Amygdala (tissue), 56 donors: Measurements from ENCODE around the gene KL.
A peak's percentile ranks its signal among the peaks of the same experiment; 100 is the strongest.

Experiments
- DNase-seq, 56 donors: peaks; one replicate each; lab custom pipeline; 2025; lab: John Stamatoyannopoulos, UW

The KL gene

DNA sequence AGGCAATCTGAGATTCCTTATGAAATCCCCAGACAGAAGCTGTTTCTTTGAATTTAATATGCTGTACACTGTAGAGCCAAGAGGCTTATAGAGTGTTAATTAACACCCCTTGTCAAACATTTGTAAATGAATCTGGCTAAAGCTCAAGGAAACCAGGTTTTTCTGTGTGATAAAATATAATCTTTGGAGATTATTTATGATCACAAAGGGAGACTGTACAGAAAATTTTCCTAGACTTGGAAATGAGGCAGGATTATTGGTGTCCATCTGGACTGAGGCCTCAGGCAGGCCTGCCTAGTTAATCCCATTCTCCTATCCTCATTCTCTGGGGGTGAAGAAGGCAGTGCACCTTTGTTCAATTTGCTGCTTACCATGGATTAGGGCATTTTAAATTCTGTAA, 17.8 kb downstream of the KL start:
- no peak for DNase-seq

DNA sequence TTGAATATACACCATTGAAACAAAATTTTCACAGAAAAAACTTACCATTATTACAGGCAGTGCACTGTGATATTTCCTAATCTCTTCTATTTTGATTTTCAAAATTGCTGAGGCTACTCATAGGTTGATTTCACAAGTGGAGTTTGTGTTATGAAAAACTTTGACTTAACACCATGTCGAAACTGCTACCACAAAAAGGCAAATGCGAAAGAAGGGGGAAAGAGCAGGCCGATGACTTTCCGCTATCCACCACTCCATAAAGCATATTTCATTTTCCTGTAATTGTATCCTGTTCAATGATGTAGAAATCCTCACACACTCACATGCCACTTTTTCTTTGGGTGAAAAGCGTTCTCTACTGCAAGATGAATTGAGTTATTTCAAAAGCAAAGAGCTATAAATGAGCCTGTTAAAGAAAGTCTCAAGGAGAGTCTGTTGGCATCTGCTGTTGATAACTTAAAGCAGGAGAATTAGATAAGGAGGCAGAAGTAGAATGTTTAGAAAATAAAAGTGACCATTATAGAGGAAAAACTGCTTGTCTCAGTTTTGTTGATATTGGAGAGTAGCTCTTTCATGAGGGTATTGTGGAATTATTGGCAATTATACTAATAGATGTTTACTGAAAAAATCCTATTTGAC, 18.8 kb downstream of the KL start:
- no peak for DNase-seq

DNA sequence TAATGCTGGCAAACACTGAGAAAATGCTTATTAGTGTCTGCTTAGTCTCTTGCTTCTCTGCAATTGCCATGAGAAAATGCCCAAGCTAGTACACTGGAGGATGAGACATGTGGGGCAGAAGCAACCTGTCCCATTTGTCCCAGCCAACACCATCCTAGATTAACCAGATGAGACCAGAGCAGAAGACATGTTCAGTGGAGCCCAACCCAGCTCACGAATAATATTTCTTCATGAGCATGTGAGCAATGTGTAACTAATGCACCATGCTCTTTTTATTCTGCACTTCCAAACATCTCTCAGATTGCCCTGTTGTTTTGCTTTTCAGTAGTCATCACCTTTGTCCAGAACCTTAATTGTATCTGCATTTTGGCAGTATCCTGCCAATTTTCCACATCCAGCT, 21.4 kb downstream of the KL start:
- no peak for DNase-seq

DNA sequence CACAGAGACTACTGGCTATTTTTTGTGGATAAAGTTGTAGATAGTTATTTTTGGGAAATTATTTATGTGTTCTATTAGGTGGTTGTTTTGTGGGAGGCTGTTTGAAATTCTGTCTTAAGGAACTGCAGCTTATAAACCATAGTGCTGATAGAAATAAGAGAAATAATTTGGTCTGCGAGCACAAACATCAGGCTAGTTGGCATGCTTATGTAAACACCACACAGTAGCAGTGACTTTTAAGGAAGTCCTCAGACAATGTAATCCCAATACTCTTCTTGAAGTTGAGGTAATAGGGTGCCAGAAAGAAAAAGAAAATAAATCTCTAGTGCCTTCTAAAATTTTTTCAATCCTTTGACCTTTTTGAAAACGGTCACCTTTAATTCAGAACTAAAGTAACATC, 23.9 kb downstream of the KL start:
- DNase-seq, result no peak

DNA sequence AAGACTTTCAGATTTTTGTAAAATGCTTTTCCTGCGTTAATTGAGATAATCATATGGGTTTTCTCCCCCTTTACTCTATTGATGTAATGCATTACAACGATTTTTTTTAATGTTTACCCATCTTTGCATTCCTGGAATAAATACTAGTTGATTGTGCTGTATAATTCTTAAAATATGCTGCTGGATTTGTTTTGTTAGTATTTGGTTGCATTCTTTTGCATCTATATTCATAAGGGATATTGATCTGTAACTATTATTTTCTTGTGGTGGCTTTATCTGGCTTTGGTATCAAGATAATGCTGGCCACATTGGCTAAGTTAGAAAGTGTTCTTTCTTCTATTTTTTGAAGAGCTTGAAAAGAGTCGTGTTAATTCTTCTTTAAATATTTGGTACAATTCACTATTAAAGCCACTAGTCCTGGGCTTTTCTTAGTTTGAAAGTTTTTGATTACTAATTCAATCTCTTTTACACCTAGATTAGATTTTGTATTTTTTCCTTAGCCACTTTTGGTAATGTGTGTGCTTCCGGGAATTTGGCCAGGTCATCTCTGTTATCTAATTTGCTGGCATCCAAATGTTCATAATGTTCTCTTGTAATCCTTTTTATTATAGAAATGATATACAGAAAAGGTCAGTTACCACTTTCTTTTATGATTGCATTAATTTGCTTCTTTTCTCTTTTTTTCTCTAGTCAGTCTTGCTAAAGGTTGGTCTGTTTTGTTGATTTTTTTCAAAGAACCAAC, 29.8 kb downstream of the KL start:
- DNase-seq, result no peak

DNA sequence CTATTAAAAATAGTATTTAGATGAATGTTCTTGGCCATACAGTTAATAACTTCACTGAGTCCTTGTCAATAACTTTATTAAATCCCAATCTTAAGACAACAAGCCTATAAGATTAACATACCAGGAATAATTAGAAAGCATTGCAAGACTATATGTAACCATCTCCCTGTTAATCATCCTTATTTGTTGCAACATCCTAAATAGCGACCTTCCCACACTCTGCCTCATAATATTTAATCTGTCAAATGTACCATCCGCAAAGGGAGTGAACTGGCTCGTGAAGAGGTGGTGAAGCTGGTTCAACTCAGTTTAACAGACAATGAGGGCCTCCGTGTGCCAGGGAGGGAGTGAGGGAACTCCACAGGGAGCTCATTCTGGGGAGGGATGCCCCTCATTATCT, 33.9 kb downstream of the KL start:
- no peak for DNase-seq

DNA sequence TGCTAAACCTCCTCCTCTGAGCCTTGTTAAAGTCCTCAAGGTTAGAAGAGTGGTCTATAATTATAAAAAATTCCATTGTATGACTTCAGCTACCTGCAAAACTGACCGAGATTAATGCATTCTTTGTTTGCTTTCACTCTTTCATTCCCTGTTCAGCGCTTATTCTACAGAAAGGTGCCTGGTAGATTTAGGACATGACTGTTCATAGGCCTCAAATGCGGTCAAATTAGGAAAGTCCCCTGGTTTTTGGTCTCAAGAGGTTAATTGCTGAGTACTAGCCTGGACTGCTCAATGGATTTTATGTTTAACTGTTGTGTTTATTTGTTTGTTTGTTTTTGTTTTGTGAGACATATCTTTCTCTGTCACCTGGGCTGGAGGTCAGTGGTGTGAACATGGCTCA, 35.4 kb downstream of the KL start:
- DNase-seq, result no peak

DNA sequence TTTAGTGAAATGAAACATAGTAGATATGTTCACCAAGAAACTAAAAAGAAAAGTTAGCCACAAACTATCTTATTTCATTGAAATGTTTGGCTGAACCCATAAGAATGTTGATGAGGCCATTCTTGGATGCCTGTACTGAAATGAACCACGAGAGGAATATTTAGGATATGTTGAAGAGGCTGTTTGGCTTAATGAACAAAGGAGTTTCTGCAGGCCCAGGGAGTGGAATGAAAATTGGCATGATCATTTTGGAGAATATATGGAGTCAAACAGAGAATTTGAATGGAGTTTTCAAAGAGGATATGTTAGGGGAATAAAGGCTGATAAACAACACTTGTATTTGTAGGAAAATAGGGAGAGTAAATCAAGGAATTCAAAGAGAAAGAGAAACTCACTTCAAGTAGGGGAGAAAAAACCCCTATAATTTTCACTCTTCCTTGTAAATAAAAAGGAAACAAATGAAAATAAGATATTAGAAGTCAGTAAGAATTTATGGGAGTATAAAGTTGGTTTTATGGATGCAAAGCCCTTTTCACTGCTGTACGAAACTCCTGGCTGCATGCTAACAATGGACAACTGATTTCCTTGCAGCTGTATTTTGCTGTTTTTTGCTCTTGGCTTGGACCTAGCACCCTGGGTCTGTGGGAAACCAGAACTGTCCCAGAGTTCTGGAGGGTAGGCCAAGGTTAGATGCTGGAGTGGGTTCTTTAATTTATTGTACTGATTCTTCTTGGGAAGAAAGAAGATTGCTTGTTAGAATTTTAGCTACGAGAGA, 36.5 kb downstream of the KL start:
- DNase-seq, result no peak

DNA sequence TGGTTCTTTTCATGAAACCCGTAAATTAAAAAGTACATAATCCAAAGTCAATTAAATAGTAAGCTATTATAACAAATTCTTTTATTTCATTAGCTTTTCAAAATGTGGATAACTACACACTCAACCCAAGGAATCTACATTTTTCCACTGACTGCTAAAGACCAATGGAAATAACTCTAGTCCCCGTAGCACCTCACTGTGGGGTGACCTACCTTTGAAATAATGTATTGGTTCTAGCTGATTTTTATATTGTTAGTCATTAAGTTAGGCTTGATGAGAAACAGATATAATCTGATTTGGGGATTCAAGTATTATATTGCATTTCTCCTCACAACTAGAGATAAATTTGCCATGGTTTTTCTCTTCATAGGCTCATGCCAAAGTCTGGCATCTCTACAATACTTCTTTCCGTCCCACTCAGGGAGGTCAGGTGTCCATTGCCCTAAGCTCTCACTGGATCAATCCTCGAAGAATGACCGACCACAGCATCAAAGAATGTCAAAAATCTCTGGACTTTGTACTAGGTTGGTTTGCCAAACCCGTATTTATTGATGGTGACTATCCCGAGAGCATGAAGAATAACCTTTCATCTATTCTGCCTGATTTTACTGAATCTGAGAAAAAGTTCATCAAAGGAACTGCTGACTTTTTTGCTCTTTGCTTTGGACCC, 37.3 kb downstream of the KL start:
- no peak for DNase-seq

DNA sequence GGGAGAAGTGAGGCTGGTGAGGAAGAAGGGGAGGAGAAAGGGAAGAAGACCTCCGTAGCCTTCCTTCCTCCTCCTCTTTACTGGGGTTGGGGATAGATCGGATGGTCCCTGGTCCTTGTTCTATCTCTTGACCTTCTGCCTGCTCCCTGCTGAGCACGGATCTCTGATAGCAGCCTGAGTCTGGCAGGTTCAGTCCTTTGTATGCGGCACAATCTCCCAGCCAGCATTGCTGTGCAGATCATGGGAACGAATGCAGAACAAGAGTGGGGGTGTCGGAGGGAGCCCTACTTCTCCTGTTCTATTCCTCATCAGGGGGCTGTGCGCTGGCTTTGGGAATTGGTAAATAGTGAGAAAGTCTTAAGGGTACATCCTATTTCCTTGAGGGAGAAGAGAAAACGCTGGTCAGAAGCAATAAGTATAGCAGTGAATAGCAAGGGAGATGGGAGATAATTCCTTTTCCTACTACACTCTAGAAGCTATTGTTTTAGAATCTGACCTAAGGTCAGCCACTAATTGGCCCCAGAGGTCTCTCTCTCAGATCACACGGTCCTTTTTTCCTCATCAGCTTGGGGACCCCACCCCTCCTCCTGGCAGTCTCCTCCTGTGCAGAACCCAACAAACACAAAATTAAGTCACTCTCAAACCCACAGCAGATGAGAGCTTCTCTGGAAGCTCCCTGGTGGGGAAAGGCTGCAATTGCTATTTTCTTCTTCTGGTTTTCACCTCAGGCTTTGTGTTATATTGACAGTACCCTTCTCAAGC, 41.0 kb downstream of the KL start:
- no peak for DNase-seq

DNA sequence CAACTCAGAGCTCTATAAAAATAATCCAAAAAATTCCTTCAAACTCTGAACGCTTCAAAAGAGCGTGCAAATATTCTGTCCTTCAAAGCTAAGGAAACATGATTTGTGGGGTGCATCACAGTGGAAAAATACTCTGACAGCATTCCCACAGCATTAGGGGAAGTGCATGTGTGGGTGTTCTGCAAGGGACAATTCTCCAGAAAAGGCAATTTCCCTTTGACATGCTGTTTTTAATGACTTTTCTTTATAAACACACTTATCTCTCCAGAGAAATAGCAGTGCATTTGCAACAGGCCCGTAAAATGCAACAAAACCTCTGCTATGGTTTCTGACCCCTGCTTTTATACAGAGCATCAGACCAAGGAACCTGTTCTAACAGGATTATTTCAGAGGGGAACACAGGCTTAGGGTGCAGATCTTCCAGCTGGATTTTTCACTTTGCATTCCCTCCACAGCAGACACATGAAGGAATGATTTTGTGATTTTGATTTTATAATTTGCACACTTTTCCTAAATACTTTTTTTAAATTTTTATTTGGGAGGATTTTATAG, 42.6 kb downstream of the KL start:
- DNase-seq, result no peak

DNA sequence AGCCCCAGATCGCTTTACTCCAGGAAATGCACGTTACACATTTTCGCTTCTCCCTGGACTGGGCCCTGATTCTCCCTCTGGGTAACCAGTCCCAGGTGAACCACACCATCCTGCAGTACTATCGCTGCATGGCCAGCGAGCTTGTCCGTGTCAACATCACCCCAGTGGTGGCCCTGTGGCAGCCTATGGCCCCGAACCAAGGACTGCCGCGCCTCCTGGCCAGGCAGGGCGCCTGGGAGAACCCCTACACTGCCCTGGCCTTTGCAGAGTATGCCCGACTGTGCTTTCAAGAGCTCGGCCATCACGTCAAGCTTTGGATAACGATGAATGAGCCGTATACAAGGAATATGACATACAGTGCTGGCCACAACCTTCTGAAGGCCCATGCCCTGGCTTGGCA, 44.6 kb downstream of the KL start:
- no peak for DNase-seq

DNA sequence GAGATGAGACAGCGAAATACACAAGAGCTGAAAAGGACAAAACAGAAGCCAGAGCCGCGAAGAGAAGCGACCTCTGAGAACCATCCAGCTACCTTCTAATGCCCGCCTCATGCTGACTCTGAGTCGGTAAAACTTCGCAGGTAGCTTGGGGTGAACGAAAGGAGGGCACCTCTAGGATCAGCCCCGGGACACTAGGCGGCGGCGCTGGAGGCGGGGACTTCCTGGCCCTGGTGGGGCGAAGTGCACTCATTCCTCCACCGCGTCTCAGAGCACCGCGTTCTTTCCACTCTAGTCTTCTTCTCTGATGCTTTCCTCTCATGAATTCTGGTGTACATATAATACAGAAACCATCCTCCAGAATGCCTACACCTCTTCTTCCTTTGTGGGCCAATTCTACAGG, 50.1 kb downstream of the KL start:
- no peak for DNase-seq

DNA sequence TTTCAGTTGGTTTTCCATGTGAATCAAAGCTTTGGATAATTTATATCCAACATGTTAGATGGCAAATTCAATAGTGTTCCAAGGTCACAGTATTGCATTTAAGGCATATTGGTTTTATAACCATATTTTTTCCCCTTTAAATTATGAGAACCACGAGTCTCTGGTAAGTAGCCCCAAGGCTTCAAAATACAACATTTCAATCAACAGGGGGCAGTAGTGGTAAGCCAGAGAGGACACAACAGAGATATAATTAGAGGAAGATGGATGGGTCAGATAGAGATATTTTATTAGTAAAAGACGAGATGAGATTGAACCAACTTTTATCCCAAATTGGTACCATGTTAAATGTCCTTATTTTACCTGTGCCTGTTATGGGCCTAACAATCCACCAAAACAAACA, 53.1 kb downstream of the KL start:
- DNase-seq, result no peak

DNA sequence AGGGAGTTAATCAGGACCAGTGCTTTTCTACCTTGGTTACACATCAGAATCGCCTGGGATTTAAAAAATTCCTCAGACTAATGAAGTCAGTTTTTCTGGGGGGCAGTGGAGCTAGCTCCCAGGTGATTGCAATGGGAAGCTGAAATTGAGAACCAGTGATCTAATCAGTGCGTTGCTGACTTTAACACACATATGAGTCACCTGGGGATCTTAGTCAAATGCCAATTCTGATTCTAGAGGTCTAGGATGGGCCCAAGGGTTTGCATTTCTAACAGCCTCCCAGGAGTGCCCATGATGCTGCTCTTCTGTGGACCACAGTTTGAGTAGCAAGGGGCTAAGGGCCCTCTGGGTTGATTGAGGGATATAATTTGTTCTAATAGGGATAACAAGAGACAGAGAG, 54.5 kb downstream of the KL start:
- no peak for DNase-seq

DNA sequence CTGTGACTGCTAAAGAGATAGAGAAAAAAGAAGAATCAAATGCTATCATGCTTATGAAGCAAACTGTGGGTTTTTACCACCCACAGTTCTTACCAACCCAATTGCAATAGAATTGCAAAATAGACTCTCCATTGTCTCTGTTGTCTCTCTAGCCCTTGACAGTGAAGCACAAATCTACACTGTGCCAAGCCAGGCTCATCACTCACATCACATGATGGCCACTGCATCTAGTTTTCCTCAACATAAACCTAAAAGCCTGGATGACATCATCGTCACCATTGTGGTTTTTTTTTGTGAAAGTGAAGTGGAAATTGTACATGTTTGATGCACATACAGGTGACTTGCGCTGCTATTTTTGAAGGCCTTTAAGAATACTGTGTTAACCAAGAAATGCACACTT, 56.1 kb downstream of the KL start:
- DNase-seq, result peak in 19 of 56 donors; percentile 2 to 46 (median 11)

DNA sequence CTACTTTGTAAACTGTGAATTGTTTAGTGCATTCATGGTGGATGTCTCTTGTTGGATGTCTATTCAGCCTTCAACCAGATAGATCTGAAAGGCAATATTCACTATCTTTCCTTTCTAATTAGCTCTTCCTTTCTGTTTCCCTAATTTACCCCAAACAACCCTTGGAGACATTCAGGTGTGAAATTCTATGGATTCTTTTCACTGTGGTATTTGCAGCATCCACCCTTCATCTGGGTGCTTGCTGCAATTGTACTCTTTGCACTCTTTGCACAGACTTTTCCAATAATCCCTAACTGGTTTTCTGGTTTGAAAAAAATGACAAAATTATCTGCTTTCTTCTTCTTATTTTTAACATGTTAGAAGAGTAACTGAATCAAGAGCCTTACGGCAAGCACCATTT, 56.5 kb downstream of the KL start:
- DNase-seq, result no peak

DNA sequence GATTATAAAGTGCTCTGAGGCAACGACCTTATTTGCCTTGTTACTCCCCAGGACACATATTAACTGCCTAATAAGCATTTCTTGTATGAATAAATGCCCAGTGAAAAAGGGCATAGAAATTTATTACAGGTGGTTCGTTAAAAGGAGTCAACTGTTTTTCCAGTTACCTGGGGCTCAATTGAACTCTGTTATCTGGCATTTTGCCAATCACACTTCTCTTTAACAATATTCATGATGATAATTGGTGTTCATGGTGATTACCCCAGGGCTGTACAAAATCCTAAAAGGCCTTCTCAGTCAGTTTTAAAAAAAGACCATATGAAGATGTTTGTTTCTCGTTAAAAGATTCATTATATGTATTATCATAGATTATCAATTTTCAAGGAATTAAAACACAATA, 57.1 kb downstream of the KL start:
- DNase-seq, result no peak

DNA sequence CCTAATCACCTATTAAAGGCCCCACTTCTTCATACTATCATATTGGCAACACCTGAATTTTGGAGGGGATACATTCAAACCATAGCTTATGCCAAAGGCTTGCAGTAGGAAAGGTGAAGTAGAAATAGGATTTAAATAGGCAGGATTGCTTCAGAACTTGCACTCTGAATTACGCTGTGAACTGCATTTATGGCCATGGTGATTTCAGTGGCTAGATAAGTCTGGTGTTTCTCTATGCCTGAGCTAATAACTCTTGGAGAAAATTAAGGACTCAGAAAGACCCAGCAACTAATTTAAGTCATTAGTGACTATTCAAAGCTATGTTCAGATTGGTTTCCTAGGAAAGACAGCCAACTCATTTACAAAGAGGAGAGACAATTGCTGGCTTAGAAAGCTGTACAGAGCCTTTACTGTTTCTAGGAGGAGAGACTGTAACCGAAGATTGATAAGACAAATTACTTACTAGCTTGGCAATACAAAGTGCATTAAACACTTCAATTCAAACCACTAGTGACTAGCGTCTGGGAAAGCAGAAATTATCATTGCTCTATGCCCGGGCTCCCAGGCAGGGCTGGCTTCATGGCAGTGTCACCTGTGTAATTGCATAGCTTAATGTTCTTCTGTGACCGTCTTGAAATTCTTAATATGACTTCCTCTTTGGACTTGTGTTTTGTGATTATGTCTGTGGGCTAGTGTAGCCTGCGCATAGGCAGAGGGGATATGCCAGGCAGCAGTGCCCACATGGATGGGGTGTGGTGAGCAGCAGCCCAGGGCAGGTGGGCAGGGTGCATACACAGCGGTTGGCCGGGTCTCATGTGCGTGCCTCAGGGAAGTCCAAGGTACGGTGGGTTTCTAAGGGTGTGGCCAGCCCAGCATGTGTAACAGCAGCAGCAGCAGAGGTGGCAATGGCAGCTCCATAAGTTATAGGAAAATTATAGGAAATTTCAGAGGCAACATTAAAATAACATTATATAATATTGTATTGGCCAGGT, 60.1 kb downstream of the KL start:
- DNase-seq, result no peak
